Head of caudate nucleus (tissue), 42 donors: ENCODE results near the gene PHLDB3.
"Not testable (repeated sequence)": the region's sequence is repeated elsewhere in the genome, so short reads cannot be mapped to it uniquely, and the experiment has no call there.

Experiments
- DNase-seq, 42 donors: peaks; one replicate each; pipeline versions ENCODE4 v3.0.0 to v3.0.0-alpha.2; 2020 to 2021; ENCODE audit warnings: mixed read lengths in 7 of 42
- intact Hi-C: fragments of 100-400 bp; cut with DNase I; formaldehyde crosslinking; loops from one replicate; pipeline ENCODE4 v1.15.0; 2022

Gene PHLDB3

DNA sequence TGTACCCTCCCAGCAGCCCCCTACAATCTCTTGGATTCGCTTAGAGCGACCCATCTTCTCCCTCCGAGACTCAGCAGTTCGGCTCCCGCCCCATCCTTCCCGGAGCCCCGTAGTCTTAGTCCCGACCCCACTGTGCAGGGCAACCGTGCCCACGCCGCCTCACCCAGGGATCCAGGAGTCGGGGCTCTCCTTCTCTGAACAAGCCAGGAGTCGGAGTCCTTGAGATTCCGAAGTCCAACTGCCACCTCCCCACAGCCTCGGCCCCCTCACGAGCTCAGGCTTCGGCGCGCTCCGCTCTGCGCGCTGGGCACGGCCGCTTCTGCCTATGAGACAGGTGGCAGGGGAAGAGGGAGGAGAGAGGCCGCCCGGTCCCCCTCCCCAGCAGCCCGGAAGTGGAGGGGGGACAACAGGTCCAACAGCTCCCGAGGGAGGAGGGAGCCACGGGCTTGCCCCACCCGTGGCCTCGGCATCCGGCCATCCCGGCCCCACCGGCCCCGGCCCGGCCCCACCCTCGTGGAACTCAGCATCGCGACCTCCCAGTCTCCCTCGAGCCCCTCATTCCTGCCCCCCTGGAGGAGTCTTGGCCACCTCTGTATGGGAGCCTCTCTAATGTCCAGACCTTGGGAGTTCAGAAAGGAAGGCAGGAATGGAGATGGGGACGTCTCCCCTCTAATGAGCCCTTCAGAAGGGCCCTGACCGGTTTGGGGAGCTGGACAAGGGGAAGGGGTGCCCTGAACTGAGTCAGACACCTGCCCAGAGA, at the start of gene PHLDB3:
Gene PHLDB3, minus strand, starts transcription at position 321 of the 760 bp plus-strand sequence. CDS start 628 bp downstream, outside the sequence.
- peak in 11 of 42 donors; percentile 14 to 39 (median 27) for DNase-seq
- intact Hi-C loops: loop anchor here (5.0 kb wide), 1 partner anchor 57 kb away; no protein-coding TSS in a partner anchor

DNA sequence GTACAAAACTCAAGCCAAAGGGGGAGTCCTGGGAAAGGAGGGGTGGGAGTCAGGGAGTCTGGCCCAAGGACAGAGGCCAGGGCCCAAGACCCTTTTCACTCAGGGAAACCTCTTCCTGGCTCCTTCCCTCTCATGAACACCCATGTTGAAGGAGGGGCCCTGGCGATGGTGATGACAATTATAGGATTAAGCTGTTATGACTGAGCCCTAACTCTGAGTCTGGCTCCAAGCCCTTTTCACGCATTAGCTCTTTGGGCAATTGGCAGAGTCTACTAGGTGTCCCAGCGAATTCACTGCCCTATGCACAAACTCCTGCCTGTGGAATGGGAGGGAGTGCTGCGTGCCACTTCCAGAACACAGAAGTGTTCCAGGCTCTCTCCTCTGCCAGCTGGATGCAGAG, 49.1 kb upstream of the PHLDB3 start:
- no peak for DNase-seq
- intact Hi-C loops: no loop called here

- intact Hi-C loops: no loop called here
- no peak for DNase-seq
These were observed 48.1 kb upstream of the PHLDB3 start for GRCh38 chr19:43552616-43553015.

GRCh38 chr19:43552198-43552450, 47.6 kb upstream of the PHLDB3 start:
- intact Hi-C loops: no loop called here
- no peak for DNase-seq

GRCh38 chr19:43551399-43552197, 47.1 kb upstream of the PHLDB3 start:
- no peak for DNase-seq
- intact Hi-C loops: no loop called here

- no peak for DNase-seq
- intact Hi-C loops: no loop called here
These were observed 44.2 kb upstream of the PHLDB3 start for GRCh38 chr19:43548706-43549105.

DNA sequence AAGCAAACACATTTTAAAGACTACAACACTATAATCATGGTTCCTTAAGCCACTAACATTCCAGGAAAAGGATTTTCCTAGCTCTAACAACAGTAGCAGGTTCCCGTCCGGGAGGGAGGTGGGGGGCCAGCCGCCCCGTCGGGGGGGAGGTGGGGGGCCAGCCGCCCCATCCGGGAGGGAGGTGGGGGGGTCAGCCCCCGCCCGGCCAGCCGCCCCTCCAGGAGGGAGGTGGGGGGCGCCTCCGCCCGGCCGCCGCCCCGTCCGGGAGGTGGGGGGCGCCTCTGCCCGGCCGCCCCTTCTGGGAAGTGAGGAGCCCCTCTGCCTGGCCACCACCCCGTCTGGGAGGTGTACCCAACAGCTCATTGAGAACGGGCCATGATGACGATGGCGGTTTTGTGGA, 43.4 kb upstream of the PHLDB3 start:
- DNase-seq, intact Hi-C loops: not testable (repeated sequence)

GRCh38 chr19:43546581-43546980, 42.0 kb upstream of the PHLDB3 start:
- DNase-seq: no peak
- intact Hi-C loops: no loop called here

DNA sequence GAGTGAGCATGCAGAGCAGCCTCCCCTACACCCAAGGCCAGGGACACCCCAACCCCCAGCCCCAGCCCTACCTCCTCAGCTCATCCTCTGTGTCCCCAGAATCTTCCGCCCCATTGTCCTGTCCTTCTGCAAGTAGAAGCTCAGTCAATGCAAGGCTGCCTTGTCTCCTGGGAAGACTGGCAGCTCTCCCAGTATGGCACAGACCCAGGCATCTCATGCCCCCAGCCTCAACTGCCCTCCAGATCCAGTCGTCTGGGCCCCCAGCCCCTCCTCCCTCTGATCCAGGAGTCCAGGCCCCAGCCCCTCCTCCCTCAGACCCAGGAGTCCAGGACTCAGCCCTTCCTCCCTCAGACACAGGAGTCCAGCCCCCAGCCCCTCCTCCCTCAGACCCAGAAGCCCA, 41.4 kb upstream of the PHLDB3 start:
- peak in 4 of 42 donors; percentile 7 to 31 (median 21) for DNase-seq
- intact Hi-C loops: no loop called here

DNA sequence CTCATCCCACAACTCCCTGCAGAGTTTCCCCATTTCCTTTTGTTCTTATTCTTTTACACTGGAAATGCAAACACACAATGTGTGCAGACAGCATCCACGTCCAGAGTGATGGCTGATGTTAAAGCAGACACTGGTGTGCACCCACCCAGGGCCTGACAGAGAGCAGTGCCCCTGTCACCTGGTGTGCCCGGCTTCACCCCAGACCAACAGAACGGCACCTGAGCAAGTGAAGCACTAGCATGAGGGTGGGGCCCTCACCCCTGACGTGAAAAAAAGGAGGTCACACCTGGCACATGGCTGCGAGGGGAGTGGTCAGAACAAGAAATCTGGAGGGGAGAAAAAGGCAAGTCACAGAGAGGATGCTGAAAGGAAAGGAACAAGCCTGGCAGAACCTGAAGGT, 40.7 kb upstream of the PHLDB3 start:
- intact Hi-C loops: no loop called here

DNA sequence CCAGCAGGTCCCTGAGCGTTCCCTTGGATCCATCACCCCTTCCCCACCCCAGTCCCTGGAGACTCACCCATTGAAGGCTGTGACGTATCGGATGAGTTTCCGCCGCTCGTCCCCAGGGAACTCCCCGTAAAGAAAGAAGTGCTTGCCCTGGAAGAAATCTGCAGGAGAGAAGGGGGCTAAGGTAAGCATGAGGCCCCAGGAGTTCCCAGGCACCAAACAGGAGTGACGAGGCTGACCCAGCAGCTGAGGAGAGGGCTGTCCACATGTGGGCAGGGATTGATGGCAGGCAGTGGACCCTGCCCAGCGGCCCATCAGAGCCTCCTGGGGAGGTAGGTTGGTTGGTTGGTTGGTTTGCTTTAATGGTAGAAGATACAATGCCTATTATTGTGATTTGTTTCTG, 39.5 kb upstream of the PHLDB3 start:
- intact Hi-C loops: no loop called here
- DNase-seq: no peak

More for the DNA sequence above, 40.7 kb upstream of the PHLDB3 start:
- DNase-seq: no peak

- no peak for DNase-seq
- intact Hi-C loops: no loop called here
These were observed 37.5 kb upstream of the PHLDB3 start for GRCh38 chr19:43541920-43542650.

- intact Hi-C loops: no loop called here
- DNase-seq: no peak
These were observed 35.8 kb upstream of the PHLDB3 start for GRCh38 chr19:43540381-43540780.

GRCh38 chr19:43538922-43539321, 34.4 kb upstream of the PHLDB3 start:
- intact Hi-C loops: loop anchor here (10.0 kb wide), 1 partner anchor 56 kb away; the partner anchor contains the start of genes IRGQ and ZNF576
- DNase-seq: no peak

GRCh38 chr19:43534816-43535761, 30.5 kb upstream of the PHLDB3 start:
- intact Hi-C loops: loop anchor here (10.0 kb wide), 1 partner anchor 60 kb away; the partner anchor contains the start of genes IRGQ and ZNF576
- DNase-seq: peak; percentile 36 to 85 (median 68)

DNA sequence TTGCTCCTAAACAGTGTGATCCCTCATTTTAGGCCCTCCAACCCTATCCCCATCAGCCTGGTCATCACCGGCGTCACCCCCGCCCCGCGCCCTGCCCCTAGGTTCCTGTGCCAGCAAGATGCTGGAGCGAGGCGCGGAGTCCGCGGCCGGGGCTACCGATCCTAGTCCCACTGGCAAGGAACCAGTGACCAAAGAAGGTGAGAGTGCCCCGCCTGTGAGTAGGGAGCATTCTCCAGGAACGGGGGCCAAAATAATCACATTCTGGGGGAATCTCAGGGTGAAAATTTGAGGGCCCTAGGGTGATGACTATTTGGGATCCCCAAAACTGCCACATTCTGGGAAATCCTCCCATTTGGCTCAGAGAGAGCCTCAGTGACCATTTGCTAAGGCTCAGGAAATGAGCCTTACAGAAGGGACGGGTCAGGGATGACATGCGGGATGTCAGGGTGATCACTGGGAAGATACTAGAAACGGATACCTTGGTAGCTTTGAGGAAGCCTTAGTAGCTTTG, 29.8 kb upstream of the PHLDB3 start:
- peak in 1 of 42 donors; percentile 8 for DNase-seq
- intact Hi-C loops: loop anchor here (10.0 kb wide), 1 partner anchor 60 kb away; the partner anchor contains the start of genes IRGQ and ZNF576

DNA sequence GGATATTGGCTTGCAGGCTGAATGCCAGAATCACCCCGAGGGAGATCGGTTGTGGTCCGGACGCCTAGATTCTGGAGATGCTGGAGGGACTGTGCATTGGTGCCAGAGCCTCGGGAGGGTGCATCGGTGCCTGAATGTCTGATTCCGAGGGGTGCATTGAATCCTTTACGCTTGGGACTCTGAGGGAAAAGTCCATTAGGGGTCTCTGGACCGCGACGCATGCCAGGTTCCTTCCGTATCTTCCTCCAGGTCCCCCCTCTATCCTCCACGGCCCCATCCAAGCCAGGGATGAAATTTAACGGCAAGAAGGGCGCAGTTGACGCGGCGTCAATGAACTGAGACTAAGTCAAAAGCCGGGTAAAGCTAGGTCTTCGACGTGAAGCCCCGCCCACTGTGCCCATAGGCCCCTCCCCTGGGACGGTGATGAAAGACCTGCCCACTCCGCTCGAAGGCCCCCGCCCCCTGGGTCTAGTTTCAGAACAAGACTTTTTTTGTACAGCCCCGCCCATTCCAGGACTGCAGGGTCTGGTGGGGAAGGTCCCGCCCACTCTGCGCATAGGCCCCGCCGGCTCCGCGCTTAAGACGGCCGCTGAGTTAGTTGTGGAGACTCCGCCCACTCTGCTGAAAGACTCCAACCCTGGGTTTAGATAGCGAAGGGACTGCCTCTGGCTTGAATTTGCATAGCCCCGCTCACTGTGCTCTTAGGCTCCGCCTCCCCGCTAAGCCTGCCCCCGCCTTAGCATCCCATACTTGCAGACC, 29.2 kb upstream of the PHLDB3 start:
- peak; percentile 81 to 98 (median 94) for DNase-seq
- intact Hi-C loops: loop anchor here (10.0 kb wide), 1 partner anchor 61 kb away; the partner anchor contains the start of genes IRGQ and ZNF576
